GM12878 (cell line): Measurements from ENCODE around the gene FRK. TPM values are rescaled to one million over a fixed set of nuclear protein-coding genes. Genes with fewer than 3 reads are reported as not detected.

Experiments
- ATAC-seq: fragments of 200-7000 bp; cut with Tn5 transposase; 3 replicates; pipeline ENCODE4 v1.9.1; 2020; ENCODE audit warnings: mild to moderate bottlenecking, moderate library complexity
- BruUV-seq: library from RNA; stranded (reverse); fragments of 400-500 nt; replicated peaks from 2 replicates; lab custom pipeline; 2021; lab: Mats Ljungman, UMichigan
- CTCF ChIA-PET: fragments of 300-600 bp; sonication (Branson Sonifier 250); formaldehyde crosslinking; extraction: SDS; loops from one replicate; lab custom pipeline; 2021; ENCODE audit warnings: inconsistent platforms; lab: Yijun Ruan, JAX
- POLR2A ChIA-PET: fragments of 350-600 bp; formaldehyde crosslinking; extraction: SDS; loops from one replicate; lab custom pipeline; 2021; ENCODE audit warnings: inconsistent platforms; lab: Charles Lee
- RAD21 ChIA-PET: fragments of 300-600 bp; sonication (Branson Sonifier 250); formaldehyde crosslinking; loops from one replicate; lab custom pipeline; 2023; ENCODE audit warnings: antibody characterized with exemption; ENCODE audit not compliant: unreplicated experiment; lab: Charles Lee
- SMC1A ChIA-PET: fragments of 300-600 bp; sonication (Branson Sonifier 250); formaldehyde crosslinking; loops from one replicate; lab custom pipeline; 2023; ENCODE audit not compliant: unreplicated experiment, uncharacterized antibody; lab: Charles Lee
- DNase-seq: peaks from one replicate; pipeline ENCODE4 v3.0.0-alpha.2; 2011; ENCODE audit warnings: low read depth, low spot score
- FAIRE-seq: peaks from 3 replicates; lab custom pipeline; 2011; peaks lifted over from hg19 to GRCh38; lab: Jason Lieb, UNC
- H2AFZ ChIP-seq: 2 replicates; pipeline ENCODE4 v1.6.0; 2011; ENCODE audit warnings: low read depth, low read length, control low read depth; ENCODE audit not compliant: control insufficient read depth
- H3K27ac ChIP-seq: 2 replicates; pipeline ENCODE4 v1.5.1; 2011; ENCODE audit warnings: control low read depth; ENCODE audit not compliant: control insufficient read depth, insufficient read depth
- H3K27me3 ChIP-seq, 2 experiments: replicated peaks in 1 of 2; 2 replicates each; pipeline versions ENCODE4 v1.6.0 to v1.6.1; 2011; ENCODE audit warnings: low read length in 1 of 2; ENCODE audit not compliant: control insufficient read depth in 2 of 2, insufficient read depth in 2 of 2
- H3K36me3 ChIP-seq, 2 experiments: 2 replicates each; pipeline ENCODE4 v1.5.1; 2011; ENCODE audit warnings: low read length in 1 of 2; ENCODE audit not compliant: control insufficient read depth in 2 of 2, insufficient read depth in 2 of 2
- H3K4me1 ChIP-seq: 2 replicates; pipeline ENCODE4 v1.6.1; 2011; ENCODE audit warnings: mild to moderate bottlenecking, low read length, moderate library complexity, mixed read lengths; ENCODE audit not compliant: control insufficient read depth, insufficient read depth
- H3K4me2 ChIP-seq: 2 replicates; pipeline ENCODE4 v1.6.0; 2011; ENCODE audit warnings: control low read depth; ENCODE audit not compliant: control insufficient read depth, insufficient read depth
- H3K4me3 ChIP-seq: fragments of 200-600 bp; sonication (generic); 2 replicates; pipeline ENCODE4 v1.5.1; 2016
- H3K79me2 ChIP-seq: 2 replicates; pipeline ENCODE4 v1.6.0; 2011; ENCODE audit warnings: low read length; ENCODE audit not compliant: control insufficient read depth, insufficient read depth
- H3K9ac ChIP-seq: 2 replicates; pipeline ENCODE4 v1.8.0; 2011; ENCODE audit warnings: low read length, control low read depth, mixed read lengths; ENCODE audit not compliant: control insufficient read depth, insufficient read depth
- H3K9me3 ChIP-seq: replicated peaks from 3 replicates; pipeline ENCODE4 v1.5.1; 2011; ENCODE audit warnings: mild to moderate bottlenecking, low read length; ENCODE audit not compliant: control insufficient read depth, insufficient read depth
- H4K20me1 ChIP-seq: 2 replicates; pipeline ENCODE4 v1.6.0; 2011; ENCODE audit not compliant: control insufficient read depth, insufficient read depth
- ASH2L ChIP-seq: fragments of 300-600, 200-600 bp; sonication (generic); IDR thresholded peaks from 2 replicates; pipeline ENCODE4 v1.6.1; 2017; ENCODE audit warnings: low read depth, mild to moderate bottlenecking, borderline replicate concordance
- BCL11A ChIP-seq: IDR thresholded peaks from 2 replicates; pipeline ENCODE4 v1.6.1; 2011; ENCODE audit warnings: low read depth, low read length
- CBX5 ChIP-seq: sonication (generic); IDR thresholded peaks from 2 replicates; pipeline ENCODE4 v1.6.1; 2016; ENCODE audit warnings: low read depth, moderate library complexity, mild to moderate bottlenecking, inconsistent platforms
- CEBPB ChIP-seq, 2 experiments: fragments of 150-350 bp in 1 of 2; IDR thresholded peaks; 2 replicates each; pipeline ENCODE4 v1.6.1; 2012 to 2014; ENCODE audit warnings: low read depth in 2 of 2, low read length in 2 of 2, borderline replicate concordance in 1 of 2, inconsistent platforms in 1 of 2
- MXI1 ChIP-seq: fragments of 150-350 bp; IDR thresholded peaks from 2 replicates; pipeline ENCODE4 v1.6.1; 2011; ENCODE audit warnings: low read depth, mild to moderate bottlenecking, inconsistent platforms, low read length, improper control_type of control experiment
- NBN ChIP-seq: fragments of 450-650 bp; IDR thresholded peaks from 2 replicates; pipeline ENCODE4 v1.6.1; 2016
- PAX5 ChIP-seq: IDR thresholded peaks from 2 replicates; pipeline ENCODE4 v1.6.1; 2011; ENCODE audit warnings: low read depth, low read length, borderline replicate concordance
- RBBP5 ChIP-seq: fragments of 200-600 bp; sonication (generic); conservative IDR thresholded peaks from 2 replicates; pipeline ENCODE4 v1.6.1; 2016
- RUNX3 ChIP-seq: IDR thresholded peaks from 2 replicates; pipeline ENCODE4 v1.6.1; 2012; ENCODE audit warnings: low read length, inconsistent platforms
- SIN3A ChIP-seq: IDR thresholded peaks from 2 replicates; pipeline ENCODE4 v1.6.1; 2012; ENCODE audit warnings: low read depth, low read length, improper control_type of control experiment
- YBX1 ChIP-seq: fragments of 450-650 bp; IDR thresholded peaks from 2 replicates; pipeline ENCODE4 v1.6.1; 2016; ENCODE audit warnings: antibody characterized with exemption
- ZBTB11 ChIP-seq: fragments of 450-650 bp; formaldehyde crosslinking; IDR thresholded peaks from 2 replicates; pipeline ENCODE4 v1.5.0; 2022; ENCODE audit warnings: mild to moderate bottlenecking, missing genetic modification characterization
- WGBS: methylation state at CpG from one replicate; pipeline ENCODE4 v1.1.6; 2016; ENCODE audit warnings: low lambda C conversion rate; ENCODE audit not compliant: insufficient replicate concordance, insufficient coverage; ENCODE audit errors: missing lambda C conversion rate; 5-methylcytosine and 5-hydroxymethylcytosine counted together
- in situ Hi-C: fragments of 300-500 bp; cut with MboI; formaldehyde crosslinking; loops from 9 replicates; pipeline ENCODE4 v1.14.3; 2018; ENCODE audit warnings: mixed read lengths
- intact Hi-C: fragments of 100-400 bp; cut with micrococcal nuclease; formaldehyde crosslinking; loops from one replicate; pipeline ENCODE4 v1.14.2; 2022; ENCODE audit not compliant: unreplicated experiment
- polyA plus RNA-seq, 11 experiments: library from polyadenylated mRNA; depleted of rRNA in 4 of 11; unstranded in 6 of 11; stranded (reverse) in 5 of 11; fragments of >200 nt; fragmentation: Nextera tagmentation in 4 of 11; fragmentation: Illumina TruSeq in 1 of 11; extraction: Ambion mirVana in 4 of 11; extraction: Trizol in 1 of 11; gene quantifications; 1 replicate in 1 of 11; 2 replicates in 10 of 11; pipeline versions ENCODE4 v1.2.1 to v1.2.3, GENCODE V29; 2011 to 2016; ENCODE audit warnings: inconsistent platforms in 2 of 11, missing spikeins in 2 of 11, low read depth in 1 of 11
- total RNA-seq, 4 experiments: library from RNA; depleted of rRNA in 3 of 4; stranded (reverse); fragments of >200 nt in 3 of 4; fragmentation: Illumina TruSeq in 1 of 4; extraction: Trizol in 1 of 4; gene quantifications; 2 replicates each; pipeline versions ENCODE4 v1.2.1 to v1.2.3, GENCODE V29; 2013 to 2021
- TF ChIP-seq, protein P1 (sequence below): IDR thresholded peaks from 2 replicates; pipeline ENCODE4 v1.6.1; 2011; ENCODE audit warnings: low read depth, low read length, improper control_type of control experiment, borderline replicate concordance
- TF ChIP-seq, protein P2 (sequence below): fragments of 450-650 bp; conservative IDR thresholded peaks from 2 replicates; pipeline ENCODE4 v1.6.1; 2017; ENCODE audit warnings: mild to moderate bottlenecking, moderate library complexity
- TF ChIP-seq, protein P3 (sequence below): IDR thresholded peaks from 2 replicates; pipeline ENCODE4 v1.6.1; 2011; ENCODE audit warnings: mild to moderate bottlenecking, low read depth, low read length, moderate library complexity; ENCODE audit not compliant: insufficient replicate concordance

FRK gene
- total and polyA plus RNA-seq, 10 of the 15 experiments (the other 5 are each of a cell fraction or from before 2014, with no cell fraction given) = 0.29 to 2.4 (median 1.2) TPM

DNA sequence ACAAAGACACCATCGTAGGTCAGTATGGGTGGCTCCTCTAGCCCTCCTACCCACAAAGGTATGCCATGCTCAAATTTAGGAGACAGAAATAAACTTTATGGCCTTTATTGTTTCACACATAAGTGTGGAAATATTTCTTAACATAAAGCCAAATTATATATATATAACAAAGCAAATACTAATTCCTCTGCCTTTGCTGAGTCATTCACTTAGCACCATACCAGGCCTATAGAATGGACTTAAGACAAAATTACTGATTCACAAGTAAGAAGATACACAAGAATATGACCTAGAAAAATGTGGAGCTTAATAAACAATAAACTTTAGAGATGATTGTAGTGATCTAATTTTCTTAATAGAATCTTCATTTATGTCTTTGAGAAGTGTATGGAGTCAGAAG is 5.2 kb downstream of the FRK start:
- no peaks in the 10 kb centered on the region for H3K79me2 ChIP-seq
- no peak for ATAC-seq
- no TSS peak for BruUV-seq
- H3K36me3 ChIP-seq = no peaks in the 10 kb centered on the region; a peak in 1 of 4 replicates
- intact Hi-C loops (no loop called here), in situ Hi-C loops (no loop called here)
- peaks cover 11% of the 10 kb centered on the region for H3K4me1 ChIP-seq
- no peaks in the 10 kb centered on the region for H4K20me1 ChIP-seq
- H3K9me3 ChIP-seq = no peaks in the 10 kb centered on the region; the same call in 2 of the 3 replicates
- SMC1A ChIA-PET = interaction anchor here (1.0 to 2.8 kb wide), 7 partner anchors 13 to 45 kb away, joined by 3 to 14 read pairs (median 5); no protein-coding TSS in a partner anchor
- H2AFZ ChIP-seq = no peak overlapping the region
- no peak for DNase-seq
- CTCF ChIA-PET = interaction anchor here (0.7 kb wide), 1 partner anchor 31 kb away, joined by 4 read pairs; no protein-coding TSS in a partner anchor
- H3K4me2 ChIP-seq = no peak overlapping the region
- FAIRE-seq = no peak
- no peak overlapping the region for H3K9ac ChIP-seq
- RAD21 ChIA-PET = interaction anchor here (0.7 to 2.5 kb wide), 4 partner anchors 25 to 72 kb away, joined by 4 to 8 read pairs (median 4); no protein-coding TSS in a partner anchor
- POLR2A ChIA-PET = interaction anchor here (0.6 kb wide), 1 partner anchor 42 kb away, joined by 3 read pairs; no protein-coding TSS in a partner anchor
- no peak overlapping the region for H3K4me3 ChIP-seq
- H3K27ac ChIP-seq = no peak overlapping the region
- H3K27me3 ChIP-seq = no peaks in the 10 kb centered on the region
- WGBS = 100% methylated on average over 1 of the region's 1 CpG
- no peak for TF ChIP-seq RUNX3
- TF ChIP-seq CBX5 = no peak
- no peak for TF ChIP-seq NBN
- no peak for TF ChIP-seq BCL11A
- TF ChIP-seq YBX1 = no peak
- TF ChIP-seq, protein P1, sequence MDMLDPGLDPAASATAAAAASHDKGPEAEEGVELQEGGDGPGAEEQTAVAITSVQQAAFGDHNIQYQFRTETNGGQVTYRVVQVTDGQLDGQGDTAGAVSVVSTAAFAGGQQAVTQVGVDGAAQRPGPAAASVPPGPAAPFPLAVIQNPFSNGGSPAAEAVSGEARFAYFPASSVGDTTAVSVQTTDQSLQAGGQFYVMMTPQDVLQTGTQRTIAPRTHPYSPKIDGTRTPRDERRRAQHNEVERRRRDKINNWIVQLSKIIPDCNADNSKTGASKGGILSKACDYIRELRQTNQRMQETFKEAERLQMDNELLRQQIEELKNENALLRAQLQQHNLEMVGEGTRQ = no peak
- no peak for TF ChIP-seq MXI1
- TF ChIP-seq, protein P2, sequence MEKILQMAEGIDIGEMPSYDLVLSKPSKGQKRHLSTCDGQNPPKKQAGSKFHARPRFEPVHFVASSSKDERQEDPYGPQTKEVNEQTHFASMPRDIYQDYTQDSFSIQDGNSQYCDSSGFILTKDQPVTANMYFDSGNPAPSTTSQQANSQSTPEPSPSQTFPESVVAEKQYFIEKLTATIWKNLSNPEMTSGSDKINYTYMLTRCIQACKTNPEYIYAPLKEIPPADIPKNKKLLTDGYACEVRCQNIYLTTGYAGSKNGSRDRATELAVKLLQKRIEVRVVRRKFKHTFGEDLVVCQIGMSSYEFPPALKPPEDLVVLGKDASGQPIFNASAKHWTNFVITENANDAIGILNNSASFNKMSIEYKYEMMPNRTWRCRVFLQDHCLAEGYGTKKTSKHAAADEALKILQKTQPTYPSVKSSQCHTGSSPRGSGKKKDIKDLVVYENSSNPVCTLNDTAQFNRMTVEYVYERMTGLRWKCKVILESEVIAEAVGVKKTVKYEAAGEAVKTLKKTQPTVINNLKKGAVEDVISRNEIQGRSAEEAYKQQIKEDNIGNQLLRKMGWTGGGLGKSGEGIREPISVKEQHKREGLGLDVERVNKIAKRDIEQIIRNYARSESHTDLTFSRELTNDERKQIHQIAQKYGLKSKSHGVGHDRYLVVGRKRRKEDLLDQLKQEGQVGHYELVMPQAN = no peak
- TF ChIP-seq, protein P3, sequence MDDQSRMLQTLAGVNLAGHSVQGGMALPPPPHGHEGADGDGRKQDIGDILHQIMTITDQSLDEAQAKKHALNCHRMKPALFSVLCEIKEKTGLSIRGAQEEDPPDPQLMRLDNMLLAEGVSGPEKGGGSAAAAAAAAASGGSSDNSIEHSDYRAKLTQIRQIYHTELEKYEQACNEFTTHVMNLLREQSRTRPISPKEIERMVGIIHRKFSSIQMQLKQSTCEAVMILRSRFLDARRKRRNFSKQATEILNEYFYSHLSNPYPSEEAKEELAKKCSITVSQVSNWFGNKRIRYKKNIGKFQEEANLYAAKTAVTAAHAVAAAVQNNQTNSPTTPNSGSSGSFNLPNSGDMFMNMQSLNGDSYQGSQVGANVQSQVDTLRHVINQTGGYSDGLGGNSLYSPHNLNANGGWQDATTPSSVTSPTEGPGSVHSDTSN = no peak
- no peak for TF ChIP-seq RBBP5
- no peak for TF ChIP-seq SIN3A
- TF ChIP-seq CEBPB (IDR thresholded peaks at IDR 0.05; ENCODE audit: borderline replicate concordance in 1 of 2, low read depth in 2 of 2, low read length in 2 of 2) = no peak
- no peak for TF ChIP-seq ZBTB11 (CRISPR knock-in tag)
- no peak for TF ChIP-seq PAX5
- TF ChIP-seq ASH2L = no peak
